HG03045 (cell line): ENCODE results near the gene KCNN2.
A peak's percentile ranks its signal among the peaks of the same experiment; 100 is the strongest.

Experiments used
- ATAC-seq: cut with Tn5 transposase; IDR thresholded peaks from one replicate; pipeline ENCODE4 v1.9.1; 2021; ENCODE audit warnings: mild to moderate bottlenecking, moderate library complexity; ENCODE audit not compliant: unreplicated experiment

Gene KCNN2

GRCh38 chr5:114361724-114362196 lies at the start of gene KCNN2:
Gene KCNN2, plus strand, starts transcription at chr5:114362070. Its CDS starts 70 bp downstream, at chr5:114362140.
- ATAC-seq = peak; percentile 54

- ATAC-seq = no peak
Observed at GRCh38 chr5:114312658-114313057, 49.2 kb upstream of the KCNN2 start.

GRCh38 chr5:114314061-114314460 lies 47.8 kb upstream of the KCNN2 start:
- ATAC-seq = no peak

GRCh38 chr5:114316167-114316566 lies 45.7 kb upstream of the KCNN2 start:
- no peak for ATAC-seq

- ATAC-seq = no peak
Observed at GRCh38 chr5:114317751-114318150, 44.1 kb upstream of the KCNN2 start.

GRCh38 chr5:114319236-114319635 lies 42.6 kb upstream of the KCNN2 start:
- ATAC-seq = no peak

- no peak for ATAC-seq
Observed at GRCh38 chr5:114319821-114320220, 42.0 kb upstream of the KCNN2 start.

GRCh38 chr5:114324282-114324681 lies 37.6 kb upstream of the KCNN2 start:
- ATAC-seq = no peak

GRCh38 chr5:114325541-114325940 lies 36.3 kb upstream of the KCNN2 start:
- ATAC-seq = no peak

GRCh38 chr5:114327474-114327873 lies 34.4 kb upstream of the KCNN2 start:
- ATAC-seq = no peak

- ATAC-seq = no peak
Observed at GRCh38 chr5:114327987-114328386, 33.9 kb upstream of the KCNN2 start.

GRCh38 chr5:114330916-114331531 lies 30.8 kb upstream of the KCNN2 start:
- no peak for ATAC-seq

- no peak for ATAC-seq
Observed at GRCh38 chr5:114332493-114332892, 29.4 kb upstream of the KCNN2 start.

- ATAC-seq = no peak
Observed at GRCh38 chr5:114332925-114333324, 28.9 kb upstream of the KCNN2 start.

GRCh38 chr5:114335391-114335790 lies 26.5 kb upstream of the KCNN2 start:
- no peak for ATAC-seq

GRCh38 chr5:114339108-114339507 lies 22.8 kb upstream of the KCNN2 start:
- ATAC-seq = no peak

- no peak for ATAC-seq
Observed at GRCh38 chr5:114346181-114346580, 15.7 kb upstream of the KCNN2 start.

- no peak for ATAC-seq
Observed at GRCh38 chr5:114355086-114355830, 6.6 kb upstream of the KCNN2 start.

- no peak for ATAC-seq
Observed at GRCh38 chr5:114358329-114358728, 3.5 kb upstream of the KCNN2 start.

- no peak for ATAC-seq
Observed at GRCh38 chr5:114360357-114360756, 1.5 kb upstream of the KCNN2 start.

- peak; percentile 51 for ATAC-seq
Observed at GRCh38 chr5:114360816-114361723, 800 bp upstream of the KCNN2 start.
